DMS79 treated with DMSO at 0.1 percent for 48 hours (cell line): Measurements from ENCODE around the gene DOHH.
"Not testable (repeated sequence)": the region's sequence is repeated elsewhere in the genome, so short reads cannot be mapped to it uniquely, and the experiment has no call there.

Source experiments
- DNase-seq: peaks from one replicate; lab custom pipeline; 2025; lab: John Stamatoyannopoulos, UW

Gene DOHH

GRCh38 chr19:3534375-3535234 is 34.1 kb upstream of the DOHH start:
- no peak for DNase-seq

- DNase-seq = no peak
Observed at GRCh38 chr19:3533563-3534216, 33.2 kb upstream of the DOHH start.

- no peak for DNase-seq
Observed at GRCh38 chr19:3533033-3533432, 32.6 kb upstream of the DOHH start.

GRCh38 chr19:3532154-3532786 is 31.8 kb upstream of the DOHH start:
- DNase-seq = no peak

- no peak for DNase-seq
Observed at GRCh38 chr19:3531716-3532115, 31.2 kb upstream of the DOHH start.

- no peak for DNase-seq
Observed at GRCh38 chr19:3530389-3530788, 29.9 kb upstream of the DOHH start.

GRCh38 chr19:3529299-3529698 is 28.8 kb upstream of the DOHH start:
- DNase-seq = not testable (repeated sequence)

GRCh38 chr19:3528539-3529211 is 28.2 kb upstream of the DOHH start:
- DNase-seq = no peak

GRCh38 chr19:3528080-3528479 is 27.6 kb upstream of the DOHH start:
- no peak for DNase-seq

GRCh38 chr19:3527238-3527910 is 26.9 kb upstream of the DOHH start:
- DNase-seq = no peak

- DNase-seq = no peak
Observed at GRCh38 chr19:3526507-3527237, 26.2 kb upstream of the DOHH start.

- no peak for DNase-seq
Observed at GRCh38 chr19:3524904-3525451, 24.5 kb upstream of the DOHH start.

GRCh38 chr19:3524078-3524842 is 23.8 kb upstream of the DOHH start:
- DNase-seq = no peak

- DNase-seq = no peak
Observed at GRCh38 chr19:3523361-3524077, 23.0 kb upstream of the DOHH start.

- DNase-seq = no peak
Observed at GRCh38 chr19:3522421-3523360, 22.2 kb upstream of the DOHH start.

GRCh38 chr19:3521104-3521445 is 20.6 kb upstream of the DOHH start:
- no peak for DNase-seq

GRCh38 chr19:3520166-3521103 is 20.0 kb upstream of the DOHH start:
- DNase-seq = no peak
